Keratinocyte (primary cell): Measurements from ENCODE around the gene ATP2B2.

Experiments
- EZH2 ChIP-seq: IDR thresholded peaks from one replicate; pipeline ENCODE4 v1.6.1; 2012; ENCODE audit warnings: inconsistent platforms, mild to moderate bottlenecking, low read length, moderate library complexity
- TF ChIP-seq, protein P1 (sequence below), 3 experiments: IDR thresholded peaks in 1 of 3; conservative IDR thresholded peaks in 1 of 3; optimal IDR thresholded peaks in 1 of 3; 2 replicates in 2 of 3; 3 replicates in 1 of 3; pipeline versions ENCODE3 to v1.5.1; 2011; ENCODE audit warnings: low read length in 3 of 3, mild to moderate bottlenecking in 3 of 3, moderate library complexity in 2 of 3, control low read depth in 1 of 3, inconsistent platforms in 1 of 3; ENCODE audit not compliant: insufficient read depth in 2 of 3; ENCODE audit errors: extremely low read depth in 1 of 3

DNA sequence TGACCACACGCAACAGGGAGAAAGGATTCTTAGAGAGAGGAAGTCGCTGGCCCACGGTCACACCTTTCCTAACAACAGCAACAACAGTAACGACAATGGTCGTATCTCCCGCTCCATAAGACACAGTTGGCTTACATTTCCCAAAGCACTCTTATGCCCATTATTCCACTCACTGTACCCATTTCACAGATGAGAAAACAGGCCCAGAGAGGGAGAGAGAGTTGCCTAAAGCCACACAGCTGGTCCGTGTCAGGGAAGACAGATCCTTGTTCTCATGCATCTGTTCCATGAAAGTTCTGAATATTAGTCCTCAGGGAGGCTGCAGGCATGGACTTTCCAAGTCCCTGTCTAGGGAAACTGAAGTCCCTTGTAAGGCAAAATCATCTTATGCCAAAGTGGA lies 42.0 kb upstream of the ATP2B2 start:
- TF ChIP-seq, protein P1, sequence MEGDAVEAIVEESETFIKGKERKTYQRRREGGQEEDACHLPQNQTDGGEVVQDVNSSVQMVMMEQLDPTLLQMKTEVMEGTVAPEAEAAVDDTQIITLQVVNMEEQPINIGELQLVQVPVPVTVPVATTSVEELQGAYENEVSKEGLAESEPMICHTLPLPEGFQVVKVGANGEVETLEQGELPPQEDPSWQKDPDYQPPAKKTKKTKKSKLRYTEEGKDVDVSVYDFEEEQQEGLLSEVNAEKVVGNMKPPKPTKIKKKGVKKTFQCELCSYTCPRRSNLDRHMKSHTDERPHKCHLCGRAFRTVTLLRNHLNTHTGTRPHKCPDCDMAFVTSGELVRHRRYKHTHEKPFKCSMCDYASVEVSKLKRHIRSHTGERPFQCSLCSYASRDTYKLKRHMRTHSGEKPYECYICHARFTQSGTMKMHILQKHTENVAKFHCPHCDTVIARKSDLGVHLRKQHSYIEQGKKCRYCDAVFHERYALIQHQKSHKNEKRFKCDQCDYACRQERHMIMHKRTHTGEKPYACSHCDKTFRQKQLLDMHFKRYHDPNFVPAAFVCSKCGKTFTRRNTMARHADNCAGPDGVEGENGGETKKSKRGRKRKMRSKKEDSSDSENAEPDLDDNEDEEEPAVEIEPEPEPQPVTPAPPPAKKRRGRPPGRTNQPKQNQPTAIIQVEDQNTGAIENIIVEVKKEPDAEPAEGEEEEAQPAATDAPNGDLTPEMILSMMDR (optimal IDR thresholded peaks at IDR 0.05 in 1 of 3, IDR thresholded peaks at IDR 0.05 in 1 of 3, conservative IDR thresholded peaks at IDR 0.05 in 1 of 3; ENCODE audit: extremely low read depth in 1 of 3, insufficient read depth in 2 of 3, low read length in 3 of 3) = no peak
- TF ChIP-seq EZH2 = no peak
